GM12873 (cell line): ENCODE measurements around the gene ALG1L2.

Experiments
- CTCF ChIP-seq: IDR thresholded peaks from 2 replicates; pipeline ENCODE4 v1.5.1; 2012; ENCODE audit warnings: low read depth, mild to moderate bottlenecking, moderate library complexity, low read length, control low read depth; ENCODE audit not compliant: insufficient read depth; ENCODE audit errors: missing control alignments

Gene ALG1L2

DNA sequence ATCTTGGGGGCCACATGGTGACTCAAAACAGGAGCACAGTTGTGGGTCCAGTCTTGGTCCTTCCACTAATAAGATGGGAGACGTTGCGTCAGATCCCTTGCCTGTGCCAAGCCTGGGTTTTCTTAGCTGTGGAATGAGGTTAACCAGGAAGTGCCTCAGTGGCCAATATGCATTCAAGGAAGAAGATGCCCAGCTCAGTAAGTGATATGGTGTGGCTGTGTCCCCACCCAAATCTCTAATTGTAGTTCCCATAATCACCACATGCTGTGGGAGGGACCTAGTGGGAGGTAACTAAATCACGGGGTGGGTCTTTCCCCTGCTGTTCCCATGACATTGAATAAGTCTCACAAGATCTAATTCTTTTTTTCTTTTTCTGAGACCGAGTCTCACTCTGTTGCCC is 6.4 kb downstream of the ALG1L2 start:
- TF ChIP-seq CTCF, result no peak

DNA sequence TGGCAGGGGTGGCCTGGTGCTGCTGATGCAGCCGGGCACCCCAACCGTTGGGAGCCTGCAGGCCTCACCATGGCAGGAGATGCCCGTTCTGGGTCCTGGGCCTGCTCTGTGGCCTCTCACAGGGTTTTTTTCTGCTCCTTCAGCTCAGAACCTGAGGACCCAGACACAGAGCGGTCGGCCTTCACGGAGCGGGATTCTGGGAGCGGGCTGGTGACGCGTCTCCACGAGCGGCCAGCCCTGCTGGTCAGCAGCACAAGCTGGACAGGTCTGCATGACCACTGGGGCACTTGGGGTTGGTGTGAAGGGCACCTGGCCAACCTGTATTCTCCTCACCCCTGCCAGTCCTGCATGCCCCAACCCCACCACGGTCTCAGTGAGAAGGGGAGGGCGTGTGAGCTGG is 10.3 kb downstream of the ALG1L2 start:
- TF ChIP-seq CTCF, result no peak

DNA sequence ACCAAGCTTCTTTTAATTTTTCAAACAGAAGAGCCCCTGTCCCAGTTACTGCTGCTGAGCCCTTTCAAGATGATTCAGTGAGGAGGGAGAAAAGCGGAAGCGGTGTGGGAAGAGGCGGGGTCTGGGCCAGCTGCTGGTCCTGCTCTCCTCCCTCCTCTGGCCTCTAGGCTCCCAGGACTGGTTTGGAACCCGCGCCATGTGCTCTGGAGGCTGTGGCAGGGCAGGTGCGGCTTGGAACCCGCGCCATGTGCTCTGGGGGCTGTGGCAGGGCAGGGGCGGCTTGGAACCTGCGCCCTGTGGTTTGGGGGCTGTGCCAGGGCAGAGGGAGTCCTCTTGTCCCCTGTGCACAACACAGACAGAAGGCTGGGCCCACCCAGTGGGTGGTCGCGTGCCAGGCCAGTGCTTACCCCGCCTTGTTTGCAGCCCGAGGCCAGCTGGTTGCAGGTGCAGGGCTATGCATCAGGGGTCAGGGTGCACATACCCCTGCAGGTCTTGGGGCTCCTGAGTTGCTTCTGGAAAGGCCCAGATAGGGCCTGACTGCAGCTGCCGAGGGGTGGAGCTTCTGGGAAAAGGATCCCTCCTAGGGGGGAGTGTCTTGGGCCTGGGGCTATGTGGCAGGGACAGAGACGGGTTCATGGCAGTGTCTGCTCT is 12.2 kb downstream of the ALG1L2 start:
- TF ChIP-seq CTCF, result no peak

DNA sequence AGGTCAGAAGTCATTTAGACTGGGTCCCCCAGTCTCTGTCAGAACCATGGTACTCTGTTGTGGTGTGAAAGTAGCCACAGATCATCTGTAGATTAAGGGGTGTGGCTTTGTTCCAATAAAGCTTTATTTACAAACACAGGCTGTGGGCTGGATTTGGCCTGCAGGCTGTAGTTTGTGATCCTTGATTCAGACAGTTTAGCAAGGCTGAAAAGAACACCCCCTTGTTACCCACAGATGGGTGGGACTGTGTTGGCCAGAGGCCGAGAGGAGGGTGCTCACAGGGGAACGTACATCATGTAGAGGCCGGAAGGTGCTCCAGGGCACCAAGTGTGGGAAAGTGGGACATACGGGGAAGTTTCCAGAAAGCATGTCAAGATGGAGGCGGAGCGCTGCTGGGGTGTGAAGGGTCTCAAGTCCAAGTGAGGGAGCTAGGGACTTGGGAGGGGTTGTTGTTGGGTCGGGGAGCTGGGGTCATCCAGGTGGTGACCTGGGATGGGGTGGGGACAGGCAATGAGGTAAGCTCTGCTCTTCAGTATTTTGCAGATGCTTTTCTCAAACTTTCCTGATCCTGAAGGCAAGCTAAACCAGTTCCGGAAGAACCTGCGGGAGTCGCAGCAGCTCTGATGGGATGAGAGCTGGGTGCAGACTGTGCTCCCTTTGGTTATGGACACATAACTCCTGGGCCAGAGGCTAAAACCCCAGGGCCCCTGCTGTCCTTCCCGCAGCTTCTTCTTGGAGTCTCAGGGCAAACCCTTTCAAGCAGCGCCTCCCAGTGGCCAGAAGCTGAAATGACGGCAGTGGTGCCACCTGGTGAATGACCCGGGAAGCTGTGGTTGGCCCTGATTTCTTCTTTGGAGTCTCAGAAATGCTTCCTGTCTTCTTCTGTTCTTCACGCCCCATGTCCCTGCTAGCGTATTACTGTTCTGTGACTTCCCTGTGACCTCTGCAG is 16.3 kb downstream of the ALG1L2 start:
- peak; percentile 47 for TF ChIP-seq CTCF

DNA sequence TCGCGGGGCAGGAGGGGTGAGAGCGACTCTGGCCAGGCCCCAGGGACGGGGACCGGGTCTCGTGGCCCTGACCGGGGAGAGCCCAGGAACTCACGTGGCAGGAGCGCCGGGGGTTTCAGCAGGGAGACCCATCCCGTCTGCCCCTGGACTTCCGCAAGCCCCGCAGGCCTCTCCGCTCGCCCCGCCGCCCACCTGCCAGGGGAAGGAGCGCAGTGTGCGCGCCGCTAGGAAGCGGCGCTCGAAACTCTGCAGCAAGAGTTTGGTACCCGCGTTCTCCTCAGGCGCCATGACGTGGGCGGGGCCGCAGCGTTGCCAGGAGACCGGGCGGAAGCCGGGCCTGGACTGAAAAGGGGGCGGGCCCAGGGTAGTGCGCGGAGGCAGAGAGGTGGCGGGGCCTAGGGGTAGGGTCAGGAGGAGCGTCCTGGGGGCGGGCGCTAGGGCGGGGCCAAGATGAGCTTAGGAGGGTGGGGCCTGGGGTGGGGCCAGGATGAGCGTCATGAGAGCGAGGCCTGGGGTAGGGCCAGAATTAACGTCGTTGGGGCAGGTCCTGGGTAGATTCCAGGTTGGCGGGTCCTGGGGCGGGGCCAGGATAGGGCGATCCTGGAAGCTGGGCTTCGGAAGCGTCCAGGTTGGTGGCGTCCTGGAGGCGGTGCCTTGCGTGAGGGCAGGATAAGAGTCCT is 29.7 kb downstream of the ALG1L2 start:
- TF ChIP-seq CTCF, result no peak

DNA sequence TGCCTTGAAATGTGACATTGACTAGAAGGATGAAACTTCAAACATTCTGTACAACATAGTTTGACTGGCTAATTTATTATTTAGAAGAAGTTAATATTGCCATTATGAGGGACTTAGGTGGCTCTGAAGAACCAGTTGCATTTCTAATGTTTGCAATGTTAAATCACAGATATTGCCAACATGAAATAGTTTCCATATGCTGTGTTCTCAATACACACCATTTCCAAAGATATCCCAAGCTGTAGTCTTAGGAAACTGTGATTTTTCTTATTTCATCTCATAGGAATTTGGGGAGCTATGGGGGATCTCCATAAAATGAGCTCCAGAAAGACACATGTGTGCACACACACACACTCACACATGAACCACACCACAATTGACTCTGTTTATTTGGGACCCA is 36.3 kb downstream of the ALG1L2 start:
- TF ChIP-seq CTCF, result no peak
